Neuronal stem cell (in vitro differentiated cells): ENCODE measurements around the gene TNFRSF25.

Source experiments
- DNase-seq: peaks from one replicate; pipeline ENCODE4 v3.0.0-alpha.2; 2013; ENCODE audit warnings: low spot score
- H2AFZ ChIP-seq: one replicate; pipeline ENCODE4 v1.6.1; 2013; ENCODE audit warnings: mild to moderate bottlenecking, low read length, inconsistent platforms
- H2AK5ac ChIP-seq: 2 replicates; pipeline ENCODE4 v1.6.1; 2013; ENCODE audit warnings: low read depth, mild to moderate bottlenecking, inconsistent platforms, low read length, moderate library complexity, mixed read lengths
- H2BK120ac ChIP-seq: 2 replicates; pipeline ENCODE4 v1.6.1; 2013; ENCODE audit warnings: low read depth, mild to moderate bottlenecking, inconsistent platforms, low read length, moderate library complexity, mixed read lengths
- H2BK12ac ChIP-seq: one replicate; pipeline ENCODE4 v1.6.1; 2013; ENCODE audit warnings: low read length, inconsistent platforms
- H2BK15ac ChIP-seq: 2 replicates; pipeline ENCODE4 v1.6.1; 2013; ENCODE audit warnings: mild to moderate bottlenecking, low read length, inconsistent platforms, mixed read lengths
- H2BK5ac ChIP-seq: one replicate; pipeline ENCODE4 v1.6.1; 2013; ENCODE audit warnings: inconsistent platforms, mild to moderate bottlenecking, low read length, moderate library complexity
- H3K14ac ChIP-seq: one replicate; pipeline ENCODE4 v1.6.1; 2013; ENCODE audit warnings: low read length, inconsistent platforms
- H3K18ac ChIP-seq: 2 replicates; pipeline ENCODE4 v1.6.1; 2013; ENCODE audit warnings: low read length, inconsistent platforms
- H3K23ac ChIP-seq: 2 replicates; pipeline ENCODE4 v1.6.1; 2013; ENCODE audit warnings: low read depth, mild to moderate bottlenecking, mixed read lengths, low read length, inconsistent platforms; ENCODE audit not compliant: poor library complexity
- H3K27ac ChIP-seq: replicated peaks from 3 replicates; pipeline ENCODE4 v1.5.1; 2013; ENCODE audit warnings: low read length, inconsistent platforms
- H3K27me3 ChIP-seq, 3 experiments: 2 replicates each; pipeline ENCODE4 v1.6.1; 2013; ENCODE audit warnings: low read length in 3 of 3, mild to moderate bottlenecking in 2 of 3, inconsistent platforms in 1 of 3, low read depth in 1 of 3, mixed read lengths in 1 of 3, moderate library complexity in 1 of 3; ENCODE audit not compliant: control insufficient read depth in 3 of 3, insufficient read depth in 3 of 3
- H3K36me3 ChIP-seq, 2 donors: replicated peaks in 1 of 2; 2 replicates each; pipeline ENCODE4 v1.6.1; 2013; ENCODE audit warnings: low read length in 2 of 2; ENCODE audit not compliant: control insufficient read depth in 2 of 2, insufficient read depth in 2 of 2
- H3K4ac ChIP-seq: 2 replicates; pipeline ENCODE4 v1.6.1; 2013; ENCODE audit warnings: inconsistent platforms, mild to moderate bottlenecking, low read length, moderate library complexity
- H3K4me1 ChIP-seq, 2 donors: 1 replicate in 1 of 2; 2 replicates in 1 of 2; pipeline ENCODE4 v1.6.1; 2013; ENCODE audit warnings: low read length in 2 of 2, low read depth in 1 of 2; ENCODE audit not compliant: control insufficient read depth in 2 of 2, insufficient read depth in 1 of 2
- H3K4me2 ChIP-seq: one replicate; pipeline ENCODE4 v1.6.1; 2013; ENCODE audit warnings: mild to moderate bottlenecking, low read length, inconsistent platforms; ENCODE audit not compliant: insufficient read depth, poor library complexity, severe bottlenecking
- H3K4me3 ChIP-seq, 2 donors: 2 replicates each; pipeline ENCODE4 v1.5.1; 2013; ENCODE audit warnings: low read length in 2 of 2, mild to moderate bottlenecking in 2 of 2, inconsistent platforms in 1 of 2, moderate library complexity in 1 of 2
- H3K79me1 ChIP-seq: one replicate; pipeline ENCODE4 v1.6.1; 2013; ENCODE audit warnings: low read depth, mild to moderate bottlenecking, inconsistent platforms, low read length, moderate library complexity
- H3K9ac ChIP-seq: one replicate; pipeline ENCODE4 v1.6.1; 2013; ENCODE audit warnings: mild to moderate bottlenecking, low read depth, low read length, inconsistent platforms; ENCODE audit not compliant: poor library complexity
- H3K9me3 ChIP-seq, 2 donors: replicated peaks in 1 of 2; 2 replicates each; pipeline versions ENCODE3 to v1.6.1; 2013; ENCODE audit warnings: low read length in 2 of 2, mild to moderate bottlenecking in 2 of 2, inconsistent platforms in 1 of 2, low read depth in 1 of 2, mixed read lengths in 1 of 2, moderate library complexity in 1 of 2; ENCODE audit not compliant: control insufficient read depth in 2 of 2, insufficient read depth in 1 of 2
- H4K8ac ChIP-seq: one replicate; pipeline ENCODE4 v1.6.1; 2013; ENCODE audit warnings: low read depth, mild to moderate bottlenecking, inconsistent platforms, low read length, moderate library complexity
- H4K91ac ChIP-seq: one replicate; pipeline ENCODE4 v1.6.1; 2013; ENCODE audit warnings: low read length, low read depth, mild to moderate bottlenecking, inconsistent platforms; ENCODE audit not compliant: poor library complexity
- WGBS, 2 donors: extraction: QIAGEN DNeasy Blood & Tissue Kit; methylation state at CpG; one replicate each; pipeline ENCODE4 v1.1.7; 2013; ENCODE audit warnings: missing lambda C conversion rate in 2 of 2, mixed read lengths in 1 of 2; ENCODE audit not compliant: insufficient read length in 2 of 2, insufficient replicate concordance in 1 of 2; ENCODE audit errors: extremely low coverage in 2 of 2; 5-methylcytosine and 5-hydroxymethylcytosine counted together

TNFRSF25 gene

GRCh38 chr1:6441586-6441985, 24.4 kb downstream of the TNFRSF25 start:
- no peak overlapping the region for H3K4ac ChIP-seq
- H3K4me1 ChIP-seq, result peaks cover 8 to 21% of the 10 kb centered on the region in 2 donors
- no peak overlapping the region for H4K8ac ChIP-seq
- H3K27ac ChIP-seq, result no peak overlapping the region
- DNase-seq, result no peak
- H3K4me3 ChIP-seq, result no peak overlapping the region
- no peaks in the 10 kb centered on the region for H3K36me3 ChIP-seq
- no peak overlapping the region for H3K23ac ChIP-seq
- no peaks in the 10 kb centered on the region for H3K9me3 ChIP-seq
- peak overlapping the region; percentile 22 for H3K9ac ChIP-seq
- no peak overlapping the region for H2BK5ac ChIP-seq
- H2AK5ac ChIP-seq, result peak overlapping the region; percentile 13
- peaks cover 2 to 49% (median 10%) of the 10 kb centered on the region in 3 experiments for H3K27me3 ChIP-seq
- no CpG with 5 or more reads among the region's 7 CpGs for WGBS, 2 donors
- H2BK15ac ChIP-seq, result no peak overlapping the region
- H2AFZ ChIP-seq, result no peak overlapping the region
- H3K14ac ChIP-seq, result no peak overlapping the region
- no peak overlapping the region for H2BK12ac ChIP-seq
- H2BK120ac ChIP-seq, result no peak overlapping the region
- no peak overlapping the region for H4K91ac ChIP-seq
- no peak overlapping the region for H3K18ac ChIP-seq
- H3K4me2 ChIP-seq, result no peak overlapping the region
- no peaks in the 10 kb centered on the region for H3K79me1 ChIP-seq

- no CpG with 5 or more reads among the region's 101 CpGs for WGBS, 2 donors
- peak overlapping the region in 1 of 2 donors; percentile 79 for H3K4me3 ChIP-seq
- H3K4me1 ChIP-seq, result peaks cover 5 to 13% of the 10 kb centered on the region in 2 donors
These were observed 25.5 kb downstream of the TNFRSF25 start for GRCh38 chr1:6440198-6441126.

GRCh38 chr1:6438047-6438525, 27.9 kb downstream of the TNFRSF25 start:
- Histone ChIP-seq H3K79me1 (no peaks in the 10 kb centered on the region), H3K9me3 (no peaks in the 10 kb centered on the region), H3K27me3 (peaks cover 2 to 44% (median 10%) of the 10 kb centered on the region in 3 experiments), H3K4me1 (peaks cover 4 to 13% of the 10 kb centered on the region in 2 donors), H2BK120ac (no peak overlapping the region), H3K4me2 (no peak overlapping the region), H3K4ac (no peak overlapping the region), H3K9ac (no peak overlapping the region), H2BK5ac (no peak overlapping the region), H3K23ac (no peak overlapping the region), H2AFZ (no peak overlapping the region), H3K18ac (no peak overlapping the region), H2AK5ac (peak overlapping the region; percentile 56), H4K91ac (no peak overlapping the region), H2BK15ac (no peak overlapping the region), H3K4me3 (no peak overlapping the region), H2BK12ac (no peak overlapping the region), H4K8ac (no peak overlapping the region), H3K36me3 (no peaks in the 10 kb centered on the region), H3K27ac (no peak overlapping the region), H3K14ac (no peak overlapping the region)
- DNase-seq, result peak; percentile 66
- no CpG with 5 or more reads among the region's 5 CpGs for WGBS, 2 donors

More at GRCh38 chr1:6440198-6441126, 25.5 kb downstream of the TNFRSF25 start:
- peaks cover 2 to 49% (median 10%) of the 10 kb centered on the region in 3 experiments for H3K27me3 ChIP-seq
- peak overlapping the region; percentile 95 for H2AK5ac ChIP-seq
- H2BK12ac ChIP-seq, result peak overlapping the region; percentile 58
- peak overlapping the region; percentile 6 for H4K8ac ChIP-seq
- H2AFZ ChIP-seq, result peak overlapping the region; percentile 53
- H3K4me2 ChIP-seq, result peak overlapping the region; percentile 45
- H2BK5ac ChIP-seq, result no peak overlapping the region
- H3K79me1 ChIP-seq, result no peaks in the 10 kb centered on the region
- peak overlapping the region; percentile 44 for H3K9ac ChIP-seq
- no peaks in the 10 kb centered on the region for H3K36me3 ChIP-seq
- H3K4ac ChIP-seq, result no peak overlapping the region
- H2BK15ac ChIP-seq, result peak overlapping the region; percentile 92
- H3K23ac ChIP-seq, result peak overlapping the region; percentile 85
- H3K18ac ChIP-seq, result peak overlapping the region; percentile 97
- DNase-seq, result no peak
- no peaks in the 10 kb centered on the region for H3K9me3 ChIP-seq
- H2BK120ac ChIP-seq, result no peak overlapping the region
- peak overlapping the region; percentile 21 for H3K14ac ChIP-seq
- no peak overlapping the region for H3K27ac ChIP-seq
- no peak overlapping the region for H4K91ac ChIP-seq
